Epidermal melanocyte (primary cell): ENCODE results near the gene PTOV1.

Experiments used
- DNase-seq: peaks from one replicate; pipeline ENCODE4 v3.0.0; 2011; ENCODE audit warnings: low spot score; ENCODE audit not compliant: insufficient read length

Gene PTOV1

GRCh38 chr19:49858088-49858985 lies 7.4 kb downstream of the PTOV1 start:
- DNase-seq: no peak

- no peak for DNase-seq
Observed at GRCh38 chr19:49859682-49860335, 8.8 kb downstream of the PTOV1 start.

GRCh38 chr19:49860336-49861102 lies 9.6 kb downstream of the PTOV1 start:
- DNase-seq: no peak

GRCh38 chr19:49861107-49861506 lies 10.1 kb downstream of the PTOV1 start:
- DNase-seq: no peak

- no peak for DNase-seq
Observed at GRCh38 chr19:49861541-49862378, 10.8 kb downstream of the PTOV1 start.

GRCh38 chr19:49862391-49863253 lies 11.7 kb downstream of the PTOV1 start:
- DNase-seq: no peak

GRCh38 chr19:49863254-49863934 lies 12.4 kb downstream of the PTOV1 start:
- no peak for DNase-seq

- DNase-seq: no peak
Observed at GRCh38 chr19:49863935-49864320, 13.0 kb downstream of the PTOV1 start.

- DNase-seq: no peak
Observed at GRCh38 chr19:49864890-49865289, 13.9 kb downstream of the PTOV1 start.

- peak; percentile 96 for DNase-seq
Observed at GRCh38 chr19:49866933-49867782, 16.2 kb downstream of the PTOV1 start, which contains the start of gene PNKP. Gene PNKP (minus strand): TSS chr19:49867576. CDS start chr19:49867204, 372 bp downstream.

GRCh38 chr19:49869009-49869483 lies 18.1 kb downstream of the PTOV1 start:
- DNase-seq: no peak

GRCh38 chr19:49869484-49870308 lies 18.7 kb downstream of the PTOV1 start:
- DNase-seq: peak; percentile 93

GRCh38 chr19:49870309-49870901 lies 19.4 kb downstream of the PTOV1 start:
- no peak for DNase-seq

- no peak for DNase-seq
Observed at GRCh38 chr19:49871349-49871985, 20.5 kb downstream of the PTOV1 start.

GRCh38 chr19:49872245-49873128 lies 21.5 kb downstream of the PTOV1 start:
- DNase-seq: no peak

- DNase-seq: no peak
Observed at GRCh38 chr19:49873129-49873521, 22.2 kb downstream of the PTOV1 start.
